ENCODE data around the gene RAD51B. TPM values are rescaled to one million over a fixed set of nuclear protein-coding genes. Genes with fewer than 3 reads are reported as not detected.
"Not testable (repeated sequence)": the region's sequence is repeated elsewhere in the genome, so short reads cannot be mapped to it uniquely, and the experiment has no call there.

Gene RAD51B
- total RNA-seq, 2 experiments from 2014 or later, result 27.4 to 31.6 TPM

DNA sequence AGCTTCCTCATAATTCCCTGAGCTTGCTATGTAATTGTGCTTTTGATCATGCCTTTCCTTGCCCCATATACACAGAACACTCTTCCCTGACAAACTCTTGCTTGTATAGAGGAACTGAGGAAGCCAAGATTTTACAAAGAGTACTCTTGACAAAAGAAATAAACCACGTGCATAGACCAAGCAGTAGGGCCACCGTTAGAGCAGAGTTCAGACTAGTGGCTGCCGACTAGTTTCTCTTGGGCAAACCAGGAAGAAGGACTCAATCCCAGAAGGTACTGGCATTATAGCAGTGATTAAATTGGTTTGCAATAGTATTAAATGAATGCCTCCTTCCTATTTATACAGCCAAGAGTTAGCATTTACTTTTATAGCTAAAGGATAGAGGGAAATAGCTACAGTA, 146.1 kb downstream of the RAD51B start:
- Mint-ChIP-seq H3K27me3 (no peaks in the 10 kb centered on the region), H3K4me3 (no peak overlapping the region), H3K27ac (no peak overlapping the region), H3K9me3 (no peaks in the 10 kb centered on the region), H3K4me1 (no peaks in the 10 kb centered on the region), H3K36me3 (peaks cover 22% of the 10 kb centered on the region)
- no peak for DNase-seq

DNA sequence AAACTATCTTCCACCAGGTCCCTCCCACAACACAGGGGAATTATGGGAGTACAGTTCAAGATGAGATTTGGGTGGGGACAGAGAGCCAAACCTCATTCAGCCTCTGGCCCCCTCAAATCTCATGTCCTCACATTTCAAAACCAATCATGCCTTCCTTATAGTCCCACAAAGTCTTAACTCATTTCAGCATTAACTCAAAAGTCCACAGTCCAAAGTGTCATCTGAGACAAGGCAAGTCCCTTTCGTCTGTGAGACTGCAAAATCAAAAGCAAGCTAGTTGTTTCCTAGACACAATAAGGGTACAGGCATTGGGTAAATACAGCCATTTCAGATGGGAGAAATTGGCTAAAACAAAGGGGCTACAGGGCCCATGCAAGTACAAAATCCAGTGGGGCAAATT, 147.6 kb downstream of the RAD51B start:
- no peak for DNase-seq
- H3K27ac Mint-ChIP-seq, result no peak overlapping the region

DNA sequence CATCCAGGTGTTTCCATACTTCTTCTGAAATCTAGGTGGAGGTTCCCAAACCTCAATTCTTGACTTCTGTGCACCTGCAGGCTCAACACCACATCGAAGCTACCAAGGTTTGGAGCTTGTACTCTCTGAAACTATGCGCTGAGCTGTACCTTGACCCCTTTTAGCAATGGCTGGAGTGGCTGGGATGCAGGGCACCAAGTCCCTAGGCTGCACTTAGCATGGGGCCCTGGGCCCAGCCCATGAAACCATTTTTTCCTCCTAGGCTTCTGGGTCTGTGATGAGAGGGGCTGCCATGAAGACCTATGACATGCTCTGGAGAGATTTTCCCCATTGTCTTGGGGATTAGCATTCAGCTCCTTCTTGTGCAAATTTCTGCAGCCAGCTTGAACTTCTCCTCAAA, 148.4 kb downstream of the RAD51B start:
- not testable (repeated sequence) for H3K4me1 Mint-ChIP-seq, H3K9me3 Mint-ChIP-seq
- H3K36me3 Mint-ChIP-seq, result peaks cover 22% of the 10 kb centered on the region

More for the DNA sequence above, 147.6 kb downstream of the RAD51B start:
- Mint-ChIP-seq H3K4me1 (no peaks in the 10 kb centered on the region), H3K4me3 (no peak overlapping the region), H3K9me3 (no peaks in the 10 kb centered on the region), H3K27me3 (no peaks in the 10 kb centered on the region), H3K36me3 (peaks cover 22% of the 10 kb centered on the region)

DNA sequence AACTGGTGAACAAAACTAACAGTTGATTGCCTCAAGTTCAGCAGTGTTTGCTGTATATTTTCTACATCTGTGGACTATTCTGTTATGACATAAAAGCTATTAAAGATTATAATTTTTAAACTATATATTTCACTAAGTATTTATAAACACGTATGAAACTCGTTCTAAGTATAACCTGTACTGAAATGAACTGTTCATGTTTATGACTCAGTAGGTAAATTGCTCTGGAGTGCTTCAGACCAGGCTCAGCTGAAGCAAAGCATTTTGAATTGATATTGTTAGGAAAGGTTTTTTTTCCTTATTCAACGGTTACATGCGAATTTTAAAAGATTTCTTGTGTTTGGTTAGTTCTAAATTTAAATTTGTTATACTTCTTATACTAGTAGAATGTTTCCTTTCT, 151.3 kb downstream of the RAD51B start:
- H3K4me1 Mint-ChIP-seq, result no peaks in the 10 kb centered on the region
- H3K27me3 Mint-ChIP-seq, result no peaks in the 10 kb centered on the region
- H3K27ac Mint-ChIP-seq, result no peak overlapping the region
- peaks cover 19% of the 10 kb centered on the region for H3K36me3 Mint-ChIP-seq
- no peak overlapping the region for H3K4me3 Mint-ChIP-seq
- DNase-seq, result no peak
- H3K9me3 Mint-ChIP-seq, result no peaks in the 10 kb centered on the region

More for the DNA sequence above, 148.4 kb downstream of the RAD51B start:
- DNase-seq, H3K27me3 Mint-ChIP-seq, H3K4me3 Mint-ChIP-seq, H3K27ac Mint-ChIP-seq: not testable (repeated sequence)

DNA sequence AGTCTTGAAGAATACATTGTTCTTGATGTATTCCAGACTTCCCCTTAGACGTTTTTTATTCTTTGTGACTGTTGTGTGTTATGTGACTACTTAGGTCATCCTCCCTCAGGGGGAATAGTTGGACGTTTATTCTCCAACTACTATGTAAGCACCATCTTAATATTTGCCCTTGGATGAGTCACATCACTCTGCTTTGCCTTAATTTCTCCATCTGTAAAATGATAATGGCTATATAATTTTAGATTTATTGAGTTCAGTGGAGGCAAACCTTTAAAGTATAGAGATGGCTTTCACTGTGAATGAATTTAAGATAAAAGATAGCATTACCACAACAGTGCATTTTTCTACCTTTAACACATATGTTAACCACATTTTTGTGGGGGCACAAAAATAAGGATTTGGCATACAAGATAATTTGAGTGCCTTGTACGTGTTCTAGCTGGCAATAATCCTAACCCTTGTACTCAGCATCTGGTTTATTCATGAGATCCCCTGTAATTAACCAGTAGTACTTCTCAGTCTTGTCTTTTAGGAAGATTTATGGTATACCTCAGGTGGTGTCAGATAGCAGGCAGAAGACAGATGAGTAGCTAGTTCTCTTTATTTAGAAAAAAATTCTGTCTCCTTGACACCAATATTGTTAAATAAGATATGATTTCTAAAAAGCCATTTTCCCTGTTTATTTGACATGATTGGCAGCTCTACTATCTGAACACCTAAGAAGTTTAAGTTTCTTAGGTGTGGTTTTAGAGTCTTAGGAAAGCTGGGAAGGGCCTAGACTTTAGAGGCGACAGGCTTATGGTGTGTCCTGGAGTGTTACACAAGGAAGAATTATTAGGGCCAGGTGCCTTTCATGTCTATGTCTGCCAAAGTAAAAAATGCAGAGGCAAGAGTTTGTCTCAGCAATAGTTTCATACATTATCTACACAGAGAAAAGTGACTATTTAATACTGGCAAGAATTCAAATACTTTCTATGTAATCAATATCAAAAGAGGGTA, 152.3 kb downstream of the RAD51B start:
- no peaks in the 10 kb centered on the region for H3K4me1 Mint-ChIP-seq
- H3K9me3 Mint-ChIP-seq, result no peaks in the 10 kb centered on the region
- no peaks in the 10 kb centered on the region for H3K27me3 Mint-ChIP-seq
- H3K4me3 Mint-ChIP-seq, result no peak overlapping the region
- H3K27ac Mint-ChIP-seq, result no peak overlapping the region
- DNase-seq, result no peak
- H3K36me3 Mint-ChIP-seq, result peaks cover 13% of the 10 kb centered on the region

DNA sequence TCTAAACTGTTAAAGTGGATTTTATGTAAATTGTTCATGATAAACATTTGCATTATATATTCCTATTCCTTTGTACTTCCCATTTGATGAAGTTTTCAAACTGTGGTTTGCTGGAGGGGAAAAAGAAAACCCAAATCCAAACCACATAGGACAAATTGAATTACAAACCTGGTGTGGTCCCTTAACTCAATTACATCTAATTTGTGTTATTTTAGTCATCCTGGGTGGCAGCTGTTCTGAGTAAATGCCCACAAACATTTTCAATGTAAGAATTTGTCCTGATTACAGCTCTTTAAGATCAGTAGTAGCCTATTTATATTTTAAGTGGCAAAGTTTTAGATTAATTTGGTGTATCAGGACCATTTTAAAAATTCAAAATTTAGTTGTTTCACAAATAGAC, 153.9 kb downstream of the RAD51B start:
- peaks cover 3% of the 10 kb centered on the region for H3K36me3 Mint-ChIP-seq

DNA sequence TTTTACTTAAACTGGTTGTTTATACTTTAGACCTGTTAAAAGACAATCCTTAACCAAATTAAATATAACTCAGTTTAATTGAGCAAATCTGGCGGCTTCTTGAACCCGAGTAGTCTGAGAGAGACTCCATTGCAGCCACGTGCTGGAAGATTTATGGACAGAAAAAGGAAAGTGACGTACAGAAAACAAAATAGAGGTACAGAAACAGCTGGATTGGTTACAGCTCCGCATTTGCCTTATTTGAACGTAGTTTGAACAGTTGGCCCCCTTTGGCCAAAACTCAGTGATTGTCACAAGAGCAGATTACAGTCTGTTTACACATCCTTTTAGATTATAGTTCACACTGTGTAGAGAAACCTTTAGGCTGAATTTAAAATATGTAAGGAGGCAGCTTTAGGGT, 155.9 kb downstream of the RAD51B start:
- Mint-ChIP-seq H3K36me3 (no peaks in the 10 kb centered on the region), H3K27ac (no peak overlapping the region), H3K4me3 (no peak overlapping the region), H3K9me3 (no peaks in the 10 kb centered on the region), H3K27me3 (no peaks in the 10 kb centered on the region), H3K4me1 (peaks cover 4% of the 10 kb centered on the region)
- no peak for DNase-seq

More for the DNA sequence above, 153.9 kb downstream of the RAD51B start:
- no peaks in the 10 kb centered on the region for H3K9me3 Mint-ChIP-seq
- H3K4me1 Mint-ChIP-seq, result no peaks in the 10 kb centered on the region
- no peak overlapping the region for H3K27ac Mint-ChIP-seq
- no peak overlapping the region for H3K4me3 Mint-ChIP-seq
- no peaks in the 10 kb centered on the region for H3K27me3 Mint-ChIP-seq
- no peak for DNase-seq

DNA sequence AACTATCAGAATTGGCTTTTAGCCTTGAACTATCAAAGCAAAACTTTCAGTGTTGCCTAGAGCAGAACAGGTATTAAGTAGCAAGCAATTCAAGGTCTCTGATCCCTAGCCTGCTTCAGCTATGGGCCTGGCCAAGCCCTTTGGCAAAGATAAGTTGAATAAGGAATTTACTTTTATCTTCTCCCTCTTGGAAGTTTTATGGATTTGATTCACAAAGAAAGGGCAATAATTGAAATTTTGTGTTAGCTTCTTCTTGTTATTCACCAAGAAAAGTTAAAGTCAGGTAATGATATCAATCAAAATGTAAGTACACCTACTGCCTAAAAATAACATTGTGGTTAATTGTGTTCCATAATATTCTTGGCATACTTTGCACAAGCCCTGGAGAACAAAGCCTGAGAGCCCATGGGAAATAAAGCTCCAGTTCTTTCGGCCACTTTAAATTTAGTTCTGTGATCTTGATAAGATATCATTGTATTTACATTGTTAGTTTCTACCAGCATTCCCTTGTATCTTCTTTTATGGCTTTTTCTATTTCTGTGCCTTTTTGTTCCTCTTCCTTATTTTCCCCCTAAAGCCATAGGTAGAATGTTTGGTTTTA, 158.0 kb downstream of the RAD51B start:
- Mint-ChIP-seq H3K4me3 (no peak overlapping the region), H3K27me3 (no peaks in the 10 kb centered on the region), H3K36me3 (no peaks in the 10 kb centered on the region), H3K27ac (no peak overlapping the region), H3K4me1 (peaks cover 4% of the 10 kb centered on the region), H3K9me3 (no peaks in the 10 kb centered on the region)
- DNase-seq, result no peak

DNA sequence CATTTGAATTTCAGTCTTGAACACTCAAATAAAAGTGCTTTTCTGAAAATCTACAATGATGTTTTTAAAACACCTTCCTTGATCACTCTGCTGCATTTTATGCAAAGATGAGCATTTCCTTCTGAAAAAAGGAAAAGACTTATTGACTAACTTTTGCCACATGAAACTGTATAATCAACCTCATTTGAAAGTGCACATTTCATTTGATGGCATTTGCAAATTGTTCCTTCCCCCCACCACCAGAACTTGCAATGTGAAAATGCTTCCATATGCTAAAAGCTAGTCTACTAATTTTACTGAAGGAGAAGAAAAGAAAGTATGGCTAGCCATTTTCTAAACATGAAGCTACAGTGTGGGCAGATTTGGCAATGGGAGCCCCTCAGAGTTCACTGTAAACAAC, 159.2 kb downstream of the RAD51B start:
- H3K4me3 Mint-ChIP-seq, result no peak overlapping the region
- no peaks in the 10 kb centered on the region for H3K27me3 Mint-ChIP-seq
- DNase-seq, result no peak
- no peaks in the 10 kb centered on the region for H3K9me3 Mint-ChIP-seq
- no peak overlapping the region for H3K27ac Mint-ChIP-seq
- peaks cover 4% of the 10 kb centered on the region for H3K4me1 Mint-ChIP-seq
- H3K36me3 Mint-ChIP-seq, result no peaks in the 10 kb centered on the region

DNA sequence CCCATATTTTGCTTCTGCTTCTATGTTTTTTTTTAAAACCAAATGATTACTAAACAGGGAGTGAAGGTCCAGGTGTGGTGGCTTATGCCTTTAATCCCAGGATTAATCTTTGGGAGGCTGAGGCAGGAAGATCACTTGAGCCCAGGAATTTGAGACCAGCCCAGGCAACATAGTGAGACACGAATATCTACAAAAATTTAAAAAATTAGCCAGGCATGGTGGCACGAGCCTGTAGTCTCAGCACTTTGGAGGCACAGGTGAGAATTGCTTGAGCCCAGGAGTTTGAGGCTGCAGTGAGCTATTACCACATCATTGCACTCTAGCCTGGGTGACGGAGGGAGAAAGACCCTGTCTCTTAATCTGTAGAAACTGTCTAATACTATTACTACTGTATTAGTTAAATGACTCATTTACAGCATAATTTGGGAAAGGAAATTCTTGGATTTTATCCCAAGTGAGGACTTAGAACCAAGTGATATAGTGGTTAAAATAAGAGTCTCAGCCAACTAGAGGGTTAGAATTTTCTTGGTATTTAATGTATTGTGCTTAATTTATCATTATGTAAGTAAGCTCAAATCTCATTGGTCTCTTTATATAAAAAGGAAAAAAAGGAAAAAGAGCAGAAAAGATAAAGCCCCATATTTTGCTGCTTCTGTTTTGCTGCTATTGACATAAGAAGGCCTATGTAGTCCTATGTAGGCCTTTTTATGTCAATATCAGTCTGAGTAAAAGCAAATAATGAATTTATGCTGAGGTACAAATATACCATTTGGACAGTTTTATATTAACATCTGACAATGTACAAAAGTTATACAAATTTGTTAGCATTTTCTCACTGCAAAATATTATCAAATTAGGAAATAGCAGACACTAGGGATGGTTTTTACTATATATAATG, 163.4 kb downstream of the RAD51B start:
- Mint-ChIP-seq H3K9me3 (no peaks in the 10 kb centered on the region), H3K4me1 (peaks cover 4% of the 10 kb centered on the region), H3K4me3 (no peak overlapping the region), H3K27ac (no peak overlapping the region), H3K27me3 (no peaks in the 10 kb centered on the region), H3K36me3 (peaks cover 4% of the 10 kb centered on the region)
- no peak for DNase-seq

DNA sequence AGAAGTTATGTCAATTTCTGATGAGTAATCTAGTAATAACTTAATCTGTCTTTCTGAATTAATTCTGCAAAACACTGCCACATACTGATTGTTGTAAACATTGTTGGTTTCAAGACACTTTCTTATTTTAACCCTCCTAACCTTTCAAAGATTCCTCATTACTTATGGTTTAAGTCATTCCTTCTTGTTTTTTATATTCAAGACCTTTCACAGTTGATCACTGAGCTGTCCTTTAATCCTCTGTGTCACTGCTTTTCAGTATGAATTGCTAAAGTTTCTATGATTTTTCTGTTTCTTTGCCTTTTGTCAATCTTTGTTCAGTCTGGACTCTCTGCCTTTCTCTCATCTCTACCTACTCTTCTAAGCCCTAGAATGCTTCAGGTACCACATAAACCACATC, 164.7 kb downstream of the RAD51B start:
- Mint-ChIP-seq H3K9me3 (no peaks in the 10 kb centered on the region), H3K4me1 (no peaks in the 10 kb centered on the region), H3K27ac (no peak overlapping the region), H3K36me3 (peaks cover 4% of the 10 kb centered on the region), H3K27me3 (no peaks in the 10 kb centered on the region), H3K4me3 (no peak overlapping the region)
- DNase-seq, result no peak

DNA sequence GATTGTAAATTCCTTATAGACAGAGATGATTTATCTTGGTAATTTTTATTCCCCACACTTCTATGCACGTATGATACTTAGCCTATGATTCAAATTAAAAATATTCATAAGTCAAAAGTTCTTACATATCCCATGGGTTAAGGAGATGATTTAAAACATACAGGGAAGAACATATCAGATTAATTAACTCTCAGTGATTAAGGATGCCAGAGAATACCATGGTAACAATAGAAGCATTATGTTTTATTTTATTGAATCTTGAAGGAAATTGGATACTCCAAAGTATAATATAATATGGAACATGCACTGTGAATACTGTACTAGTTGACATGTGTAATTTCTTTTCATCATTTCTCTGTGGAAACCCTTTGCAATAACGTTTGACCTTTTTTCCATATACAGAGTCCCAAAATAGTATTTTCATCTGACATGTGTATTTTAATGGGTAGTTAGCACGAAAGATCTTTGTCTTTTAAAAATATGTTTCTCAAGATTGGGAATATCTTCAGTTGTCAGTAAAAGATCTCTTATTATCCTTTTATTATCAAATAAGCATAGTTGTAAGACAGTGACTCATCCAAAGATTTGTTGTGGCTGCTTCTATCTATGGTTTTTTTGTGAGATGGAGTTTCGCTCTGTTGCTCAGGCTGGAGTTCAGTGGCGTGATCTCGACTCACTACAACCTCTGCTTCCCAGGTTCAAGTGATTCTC, 166.7 kb downstream of the RAD51B start:
- Mint-ChIP-seq H3K27me3 (no peaks in the 10 kb centered on the region), H3K4me3 (no peak overlapping the region), H3K9me3 (no peaks in the 10 kb centered on the region)

DNA sequence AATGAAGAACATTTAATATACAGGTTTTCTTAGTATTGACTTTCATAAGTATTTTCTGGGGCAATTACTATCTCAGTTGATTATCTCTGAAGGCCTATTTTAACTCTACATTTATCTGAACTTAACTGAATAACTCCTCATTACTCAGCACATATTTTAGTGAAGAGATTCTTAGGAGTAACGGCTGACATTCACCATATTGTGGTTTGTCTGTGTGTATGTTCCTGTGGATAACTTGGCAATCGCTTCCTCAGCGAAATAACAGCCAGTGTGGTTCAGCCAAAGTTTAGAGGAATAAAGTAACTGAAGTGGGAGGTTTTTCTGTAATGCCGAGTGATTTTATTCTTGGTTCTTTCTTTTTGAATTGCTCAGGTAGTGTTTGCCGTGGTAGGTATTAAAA, 168.0 kb downstream of the RAD51B start:
- no peak for DNase-seq
- no peaks in the 10 kb centered on the region for H3K4me1 Mint-ChIP-seq
- no peaks in the 10 kb centered on the region for H3K9me3 Mint-ChIP-seq
- H3K27ac Mint-ChIP-seq, result no peak overlapping the region
- H3K27me3 Mint-ChIP-seq, result no peaks in the 10 kb centered on the region
- H3K36me3 Mint-ChIP-seq, result peaks cover 4% of the 10 kb centered on the region
- H3K4me3 Mint-ChIP-seq, result no peak overlapping the region

More for the DNA sequence above, 166.7 kb downstream of the RAD51B start:
- Mint-ChIP-seq H3K4me1 (no peaks in the 10 kb centered on the region), H3K27ac (no peak overlapping the region), H3K36me3 (peaks cover 4% of the 10 kb centered on the region)
- DNase-seq, result no peak

DNA sequence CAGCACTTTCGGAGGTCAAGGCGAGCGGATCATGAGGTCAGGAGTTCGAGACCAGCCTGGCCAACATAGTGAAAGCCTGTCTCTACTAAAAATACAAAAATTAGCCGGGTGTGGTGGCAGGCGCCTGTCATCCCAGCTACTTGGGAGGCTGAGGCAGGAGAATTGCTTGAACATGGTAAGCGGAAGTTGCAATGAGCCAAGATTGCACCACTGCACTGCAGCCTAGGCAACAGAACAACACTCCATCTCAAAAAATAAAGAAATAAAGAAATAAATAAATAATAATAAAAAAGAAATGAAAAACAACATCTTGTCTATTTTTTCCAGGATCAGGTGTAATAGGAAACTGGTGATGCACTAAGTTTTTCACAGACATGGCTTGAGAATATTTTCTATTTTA, 168.6 kb downstream of the RAD51B start:
- H3K4me3 Mint-ChIP-seq, H3K27ac Mint-ChIP-seq, H3K36me3 Mint-ChIP-seq, H3K4me1 Mint-ChIP-seq, DNase-seq, H3K27me3 Mint-ChIP-seq, H3K9me3 Mint-ChIP-seq: not testable (repeated sequence)
